GM19455 (cell line): ENCODE results near the gene GSTCD.
"Not testable (repeated sequence)": the region's sequence is repeated elsewhere in the genome, so short reads cannot be mapped to it uniquely, and the experiment has no call there.

Experiments
- ATAC-seq: cut with Tn5 transposase; IDR thresholded peaks from one replicate; pipeline ENCODE4 v1.9.1; 2021; ENCODE audit not compliant: unreplicated experiment

GSTCD gene

GRCh38 chr4:105714932-105715331 is 6.3 kb downstream of the GSTCD start:
- ATAC-seq: no peak

GRCh38 chr4:105715692-105716278 is 7.2 kb downstream of the GSTCD start:
- no peak for ATAC-seq

GRCh38 chr4:105719204-105719603 is 10.6 kb downstream of the GSTCD start:
- no peak for ATAC-seq

DNA sequence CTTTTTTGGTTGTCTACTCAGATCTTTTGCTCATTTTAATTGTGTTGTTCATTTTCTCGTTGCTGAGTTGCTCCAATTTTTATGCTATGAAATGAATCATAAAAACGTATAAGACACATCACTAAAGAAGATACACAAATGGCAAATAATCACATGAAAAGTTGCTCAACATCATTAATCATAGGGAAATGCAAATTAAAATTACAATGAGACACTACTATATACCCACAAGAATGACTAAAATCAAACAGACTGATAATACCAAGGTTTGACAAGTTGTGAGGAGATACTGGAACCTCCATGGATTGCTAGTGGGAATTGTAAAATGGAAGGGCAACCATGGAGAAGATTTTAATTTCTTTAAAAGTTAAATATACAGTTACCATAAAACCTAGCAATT is 17.0 kb downstream of the GSTCD start:
- no peak for ATAC-seq

DNA sequence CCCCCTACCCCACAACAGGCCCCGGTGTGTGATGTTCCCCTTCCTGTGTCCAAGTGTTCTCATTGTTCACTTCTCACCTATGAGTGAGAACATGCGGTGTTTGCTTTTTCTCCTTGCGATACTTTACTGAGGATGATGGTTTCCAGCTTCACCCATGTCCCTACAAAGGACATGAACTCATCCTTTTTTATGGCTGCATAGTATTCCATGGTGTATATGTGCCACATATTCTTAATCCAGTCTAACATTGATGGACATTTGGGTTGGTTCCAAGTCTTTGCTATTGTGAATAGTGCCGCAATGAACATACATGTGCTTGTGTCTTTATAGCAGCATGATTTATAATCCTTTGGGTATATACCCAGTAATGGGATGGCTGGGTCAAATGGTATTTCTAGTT is 21.3 kb downstream of the GSTCD start:
- not testable (repeated sequence) for ATAC-seq

GRCh38 chr4:105735217-105735616 is 26.6 kb downstream of the GSTCD start:
- ATAC-seq: not testable (repeated sequence)

- no peak for ATAC-seq
Observed at GRCh38 chr4:105741548-105741947, 33.0 kb downstream of the GSTCD start.

DNA sequence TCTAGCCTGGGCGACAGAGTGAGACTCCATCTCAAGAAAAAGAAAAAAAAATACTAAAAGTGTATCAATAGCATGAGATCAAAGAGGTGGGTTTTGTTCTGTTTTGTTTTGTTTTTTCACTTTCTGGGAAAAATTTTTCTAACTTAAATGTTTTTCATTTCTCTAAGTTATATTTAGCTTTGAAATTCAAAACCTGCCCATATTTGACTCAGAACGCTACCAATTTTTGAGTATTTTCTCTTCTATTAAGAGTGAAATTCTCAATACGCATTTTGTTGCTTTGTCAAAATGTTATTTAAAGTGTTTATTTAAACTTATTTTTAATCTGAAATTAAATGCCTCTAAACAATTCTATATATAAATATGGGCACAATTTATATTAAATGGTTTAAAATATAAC is 39.6 kb downstream of the GSTCD start:
- ATAC-seq: no peak

DNA sequence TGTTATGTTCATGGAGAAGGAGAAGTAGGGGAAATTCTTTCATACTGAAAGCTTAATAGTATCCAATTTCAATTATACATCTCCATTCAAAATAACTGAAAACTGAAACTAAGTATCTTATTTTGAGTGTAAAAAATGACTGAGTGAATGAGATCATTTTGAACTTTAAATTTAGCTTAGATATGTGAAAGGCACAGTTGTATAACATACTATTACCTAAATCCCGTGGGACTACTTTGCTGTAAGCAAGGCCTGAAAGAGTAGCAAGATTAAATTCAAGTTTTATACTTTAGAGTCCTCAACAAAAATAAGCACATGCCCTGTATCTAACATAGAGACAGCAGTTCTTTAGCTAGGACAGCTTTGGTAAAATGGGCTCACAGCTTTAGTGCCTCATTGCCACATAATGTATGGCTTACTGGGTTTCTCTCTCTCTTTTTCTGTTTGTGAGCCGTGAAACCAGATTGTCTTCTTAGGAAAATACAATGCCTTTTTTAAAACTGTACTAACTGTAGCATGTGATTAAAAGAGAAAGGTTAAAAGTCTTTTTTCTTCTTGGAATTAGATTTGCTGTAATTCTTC is 43.2 kb downstream of the GSTCD start:
- no peak for ATAC-seq

- no peak for ATAC-seq
Observed at GRCh38 chr4:105753361-105753760, 44.8 kb downstream of the GSTCD start.

GRCh38 chr4:105755375-105755774 is 46.8 kb downstream of the GSTCD start:
- no peak for ATAC-seq

- ATAC-seq: no peak
Observed at GRCh38 chr4:105758958-105759357, 50.4 kb downstream of the GSTCD start.

DNA sequence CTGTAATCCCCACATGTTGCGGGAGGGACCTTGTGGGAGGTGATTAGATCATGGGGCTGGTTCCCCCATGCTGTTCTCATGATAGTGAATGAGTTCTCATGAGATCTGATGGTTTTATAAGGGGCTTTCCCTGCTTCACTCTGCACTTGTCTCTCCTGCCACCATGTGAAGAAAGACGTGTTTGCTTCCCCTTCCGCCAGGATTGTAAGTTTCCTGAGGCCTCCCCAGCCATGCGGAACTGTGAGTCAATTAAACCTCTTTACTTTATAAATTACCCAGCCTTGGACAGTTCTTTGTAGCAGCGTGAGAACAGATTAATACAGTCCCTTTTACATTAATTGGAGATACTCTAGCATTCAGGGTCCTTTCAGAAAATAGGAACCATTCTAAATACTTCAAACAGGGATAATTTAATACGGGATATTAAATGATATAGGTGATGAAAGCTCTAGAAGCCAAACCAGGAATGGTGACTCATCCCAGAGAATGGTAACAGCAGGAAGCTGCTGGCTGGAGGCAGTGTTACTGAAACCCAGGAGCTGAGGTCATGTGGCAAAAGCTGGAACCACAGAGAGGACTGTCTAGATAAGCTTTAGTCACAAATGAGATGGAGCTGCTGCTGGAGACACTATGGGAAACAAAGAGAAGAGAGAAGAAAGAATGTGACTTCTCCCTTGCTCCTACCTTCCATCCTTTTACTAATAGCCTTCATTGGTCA is 57.3 kb downstream of the GSTCD start:
- no peak for ATAC-seq

- ATAC-seq: no peak
Observed at GRCh38 chr4:105767579-105767978, 59.0 kb downstream of the GSTCD start.

DNA sequence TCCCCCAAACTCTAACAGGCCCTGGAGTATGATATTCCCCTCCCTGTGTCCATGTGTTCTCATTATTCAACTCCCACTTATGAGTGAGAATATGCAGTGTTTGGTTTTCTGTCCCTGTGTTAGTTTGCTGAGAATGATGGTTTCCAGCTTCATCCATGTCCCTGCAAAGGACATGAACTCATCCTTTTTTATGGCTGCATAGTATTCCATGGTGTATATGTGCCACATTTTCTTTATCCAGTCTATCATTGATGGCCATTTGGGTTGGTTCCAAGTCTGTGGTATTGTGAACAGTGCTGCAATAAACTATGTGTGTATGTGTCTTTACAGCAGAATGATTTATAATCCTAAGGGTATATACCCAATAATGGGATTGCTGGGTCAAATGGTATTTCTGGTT is 61.9 kb downstream of the GSTCD start:
- ATAC-seq: not testable (repeated sequence)

- not testable (repeated sequence) for ATAC-seq
Observed at GRCh38 chr4:105772065-105772464, 63.5 kb downstream of the GSTCD start.

DNA sequence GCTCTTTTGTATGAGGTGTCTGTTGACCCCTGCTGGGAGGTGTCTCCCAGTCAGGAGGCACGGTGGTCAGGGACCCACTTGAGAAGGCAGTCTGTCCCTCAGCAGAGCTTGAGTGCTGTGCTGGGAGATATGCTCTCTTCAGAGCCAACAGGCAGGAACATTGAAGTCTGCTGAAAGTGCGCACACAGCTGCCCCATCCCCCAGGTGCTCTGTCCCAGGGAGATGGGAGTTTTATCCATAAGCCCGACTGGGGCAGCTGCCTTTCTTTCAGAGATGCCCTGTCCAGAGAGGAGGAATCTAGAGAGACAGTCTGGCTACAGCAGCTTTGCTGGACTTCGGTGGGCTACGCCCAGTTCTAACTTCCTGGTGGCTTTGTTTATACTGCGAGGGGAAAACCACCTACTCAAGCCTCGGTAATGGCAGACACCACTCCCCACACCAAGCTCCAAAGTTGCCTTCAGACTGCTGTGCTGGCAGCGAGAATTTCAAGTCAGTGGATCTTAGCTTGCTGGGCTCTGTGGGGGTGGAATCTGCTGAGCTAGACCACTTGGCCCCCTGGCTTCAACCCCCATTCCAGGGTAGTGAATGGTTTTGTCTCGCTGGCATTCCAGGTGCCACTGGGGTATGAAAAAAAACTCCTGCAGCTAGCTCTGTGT is 67.3 kb downstream of the GSTCD start:
- ATAC-seq: not testable (repeated sequence)

DNA sequence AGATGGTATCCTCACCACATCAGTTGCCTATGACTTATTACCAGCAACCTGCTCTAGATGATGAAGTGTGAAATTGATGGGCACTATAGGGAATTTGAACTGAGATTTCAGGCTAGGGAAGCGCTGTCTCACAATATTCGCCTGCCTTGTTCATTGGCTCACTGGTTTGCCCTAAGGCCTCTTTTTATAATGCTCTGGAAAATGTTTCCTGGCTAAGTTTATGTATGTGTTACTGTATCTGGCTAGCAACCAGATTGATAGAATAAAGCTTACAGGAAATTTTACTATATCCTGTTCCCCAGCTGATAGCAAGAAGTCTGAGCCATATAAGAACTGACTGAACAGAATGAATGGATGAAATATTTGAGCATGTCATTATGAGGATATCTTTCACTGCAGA is 71.6 kb downstream of the GSTCD start:
- ATAC-seq: no peak

- no peak for ATAC-seq
Observed at GRCh38 chr4:105784761-105785160, 76.2 kb downstream of the GSTCD start.

DNA sequence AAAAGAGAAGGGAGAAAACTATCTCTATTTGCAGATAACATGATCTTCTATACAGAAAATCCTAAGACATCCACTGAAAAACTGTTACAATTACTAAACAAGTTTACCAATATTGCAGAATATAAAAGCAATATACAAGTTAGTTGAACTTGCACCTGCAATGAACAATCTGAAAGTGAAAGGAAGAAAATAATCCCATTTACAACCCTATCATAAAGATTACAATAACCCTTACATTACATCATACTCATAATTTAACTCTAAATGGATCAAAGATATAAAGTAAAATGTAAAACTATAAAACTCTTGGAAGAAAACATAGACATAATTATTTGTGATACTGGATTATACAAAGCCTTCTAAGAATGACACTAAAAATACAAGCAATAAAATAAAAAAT is 77.2 kb downstream of the GSTCD start:
- no peak for ATAC-seq

DNA sequence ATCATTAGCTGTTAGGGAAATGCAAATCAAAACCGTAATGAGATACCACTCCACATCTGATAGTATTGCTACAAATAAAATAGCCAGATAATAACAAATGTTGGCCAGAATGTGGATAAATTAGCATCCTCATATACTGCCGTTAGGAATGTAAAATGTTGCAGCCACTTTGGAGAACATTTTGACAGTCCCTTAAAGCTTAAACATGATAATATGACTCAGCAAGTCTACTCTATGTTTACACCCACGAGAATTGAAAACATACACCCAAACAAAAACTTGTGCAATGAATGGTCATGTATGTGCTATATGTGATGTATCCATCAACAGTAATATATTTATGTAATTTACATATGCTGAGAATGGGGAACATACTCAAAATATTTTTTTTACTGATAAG is 78.2 kb downstream of the GSTCD start:
- no peak for ATAC-seq

GRCh38 chr4:105797225-105797624 is 88.6 kb downstream of the GSTCD start:
- ATAC-seq: no peak
